ENCODE data around the gene TMOD4.

- TF ChIP-seq POLR2AphosphoS5 (IDR thresholded peaks at IDR 0.05) (peak in 1 of 4 donors; percentile 4), CTCF (IDR thresholded peaks at IDR 0.05) (no peak), EP300 (IDR thresholded peaks at IDR 0.05) (no peak)
These were observed 44.0 kb downstream of the TMOD4 start for GRCh38 chr1:151131701-151132334.
